Measurements from ENCODE around the gene OSBPL2.

Gene OSBPL2

GRCh38 chr20:62332989-62333819, 94.9 kb downstream of the OSBPL2 start:
- Histone ChIP-seq H3K27me3 (ENCODE audit: control insufficient read depth, insufficient read depth, low read length, poor library complexity, severe bottlenecking) (no peaks in the 10 kb centered on the region), H3K4me3 (ENCODE audit: insufficient read depth, low read depth, low read length) (no peak overlapping the region), H3K4me1 (ENCODE audit: control insufficient read depth, insufficient read depth, low read length) (no peaks in the 10 kb centered on the region), H3K27ac (ENCODE audit: insufficient read depth, low read depth, low read length, poor library complexity, severe bottlenecking) (no peak overlapping the region), H3K9me3 (ENCODE audit: control insufficient read depth, low read length) (no peaks in the 10 kb centered on the region), H3K36me3 (ENCODE audit: control insufficient read depth, insufficient read depth, low read length) (peaks cover 44% of the 10 kb centered on the region)
- 96 to 97% methylated on average over 34 of the region's 34 CpGs for WGBS, 2 experiments

GRCh38 chr20:62333820-62334595, 95.7 kb downstream of the OSBPL2 start:
- peaks cover 41% of the 10 kb centered on the region for H3K36me3 ChIP-seq (ENCODE audit: control insufficient read depth, insufficient read depth, low read length)
- no peaks in the 10 kb centered on the region for H3K9me3 ChIP-seq (ENCODE audit: control insufficient read depth, low read length)
- no peak overlapping the region for H3K4me3 ChIP-seq (ENCODE audit: insufficient read depth, low read depth, low read length)
- no peaks in the 10 kb centered on the region for H3K27me3 ChIP-seq (ENCODE audit: control insufficient read depth, insufficient read depth, low read length, poor library complexity, severe bottlenecking)
- H3K4me1 ChIP-seq (ENCODE audit: control insufficient read depth, insufficient read depth, low read length), result no peaks in the 10 kb centered on the region
- 90 to 93% methylated on average over 36 to 37 of the region's 37 CpGs for WGBS, 2 experiments
- H3K27ac ChIP-seq (ENCODE audit: insufficient read depth, low read depth, low read length, poor library complexity, severe bottlenecking), result no peak overlapping the region

- Histone ChIP-seq H3K36me3 (ENCODE audit: control insufficient read depth, insufficient read depth, low read length) (peaks cover 36% of the 10 kb centered on the region), H3K4me1 (ENCODE audit: control insufficient read depth, insufficient read depth, low read length) (no peaks in the 10 kb centered on the region), H3K27me3 (ENCODE audit: control insufficient read depth, insufficient read depth, low read length, poor library complexity, severe bottlenecking) (no peaks in the 10 kb centered on the region), H3K27ac (ENCODE audit: insufficient read depth, low read depth, low read length, poor library complexity, severe bottlenecking) (no peak overlapping the region), H3K9me3 (ENCODE audit: control insufficient read depth, low read length) (no peaks in the 10 kb centered on the region), H3K4me3 (ENCODE audit: insufficient read depth, low read depth, low read length) (no peak overlapping the region)
- WGBS, 2 experiments, result 92 to 95% methylated on average over 13 of the region's 13 CpGs
These were observed 96.6 kb downstream of the OSBPL2 start for GRCh38 chr20:62334881-62335280.

- H3K36me3 ChIP-seq (ENCODE audit: control insufficient read depth, insufficient read depth, low read length), result peaks cover 38% of the 10 kb centered on the region
- H3K4me3 ChIP-seq (ENCODE audit: insufficient read depth, low read depth, low read length), result no peak overlapping the region
- 93 to 94% methylated on average over 6 of the region's 6 CpGs for WGBS, 2 experiments
- H3K9me3 ChIP-seq (ENCODE audit: control insufficient read depth, low read length), result no peaks in the 10 kb centered on the region
- H3K27me3 ChIP-seq (ENCODE audit: control insufficient read depth, insufficient read depth, low read length, poor library complexity, severe bottlenecking), result no peaks in the 10 kb centered on the region
- H3K4me1 ChIP-seq (ENCODE audit: control insufficient read depth, insufficient read depth, low read length), result no peaks in the 10 kb centered on the region
- H3K27ac ChIP-seq (ENCODE audit: insufficient read depth, low read depth, low read length, poor library complexity, severe bottlenecking), result no peak overlapping the region
These were observed 97.2 kb downstream of the OSBPL2 start for GRCh38 chr20:62335532-62335931.

- Histone ChIP-seq H3K4me3 (ENCODE audit: insufficient read depth, low read depth, low read length) (no peak overlapping the region), H3K27ac (ENCODE audit: insufficient read depth, low read depth, low read length, poor library complexity, severe bottlenecking) (no peak overlapping the region), H3K9me3 (ENCODE audit: control insufficient read depth, low read length) (no peaks in the 10 kb centered on the region), H3K4me1 (ENCODE audit: control insufficient read depth, insufficient read depth, low read length) (no peaks in the 10 kb centered on the region), H3K27me3 (ENCODE audit: control insufficient read depth, insufficient read depth, low read length, poor library complexity, severe bottlenecking) (no peaks in the 10 kb centered on the region), H3K36me3 (ENCODE audit: control insufficient read depth, insufficient read depth, low read length) (peaks cover 37% of the 10 kb centered on the region)
- 93 to 94% methylated on average over 11 of the region's 11 CpGs for WGBS, 2 experiments
These were observed 98.0 kb downstream of the OSBPL2 start for GRCh38 chr20:62336329-62336728.

GRCh38 chr20:62336775-62337557, 98.6 kb downstream of the OSBPL2 start:
- Histone ChIP-seq H3K4me1 (ENCODE audit: control insufficient read depth, insufficient read depth, low read length) (no peaks in the 10 kb centered on the region), H3K4me3 (ENCODE audit: insufficient read depth, low read depth, low read length) (no peak overlapping the region), H3K36me3 (ENCODE audit: control insufficient read depth, insufficient read depth, low read length) (peaks cover 34% of the 10 kb centered on the region), H3K9me3 (ENCODE audit: control insufficient read depth, low read length) (no peaks in the 10 kb centered on the region), H3K27ac (ENCODE audit: insufficient read depth, low read depth, low read length, poor library complexity, severe bottlenecking) (no peak overlapping the region), H3K27me3 (ENCODE audit: control insufficient read depth, insufficient read depth, low read length, poor library complexity, severe bottlenecking) (no peaks in the 10 kb centered on the region)
- 95 to 96% methylated on average over 53 of the region's 53 CpGs for WGBS, 2 experiments

GRCh38 chr20:62337558-62338293, 99.4 kb downstream of the OSBPL2 start:
- no peaks in the 10 kb centered on the region for H3K4me1 ChIP-seq (ENCODE audit: control insufficient read depth, insufficient read depth, low read length)
- no peaks in the 10 kb centered on the region for H3K9me3 ChIP-seq (ENCODE audit: control insufficient read depth, low read length)
- H3K36me3 ChIP-seq (ENCODE audit: control insufficient read depth, insufficient read depth, low read length), result peaks cover 28% of the 10 kb centered on the region
- 95 to 97% methylated on average over 34 of the region's 34 CpGs for WGBS, 2 experiments
- H3K4me3 ChIP-seq (ENCODE audit: insufficient read depth, low read depth, low read length), result no peak overlapping the region
- no peaks in the 10 kb centered on the region for H3K27me3 ChIP-seq (ENCODE audit: control insufficient read depth, insufficient read depth, low read length, poor library complexity, severe bottlenecking)
- H3K27ac ChIP-seq (ENCODE audit: insufficient read depth, low read depth, low read length, poor library complexity, severe bottlenecking), result no peak overlapping the region

- Histone ChIP-seq H3K36me3 (ENCODE audit: control insufficient read depth, insufficient read depth, low read length) (peaks cover 23% of the 10 kb centered on the region), H3K4me3 (ENCODE audit: insufficient read depth, low read depth, low read length) (no peak overlapping the region), H3K27me3 (ENCODE audit: control insufficient read depth, insufficient read depth, low read length, poor library complexity, severe bottlenecking) (no peaks in the 10 kb centered on the region), H3K9me3 (ENCODE audit: control insufficient read depth, low read length) (no peaks in the 10 kb centered on the region), H3K4me1 (ENCODE audit: control insufficient read depth, insufficient read depth, low read length) (no peaks in the 10 kb centered on the region), H3K27ac (ENCODE audit: insufficient read depth, low read depth, low read length, poor library complexity, severe bottlenecking) (no peak overlapping the region)
- WGBS, 2 experiments, result 95% methylated on average over 16 of the region's 16 CpGs
These were observed 99.9 kb downstream of the OSBPL2 start for GRCh38 chr20:62338294-62338620.

GRCh38 chr20:62339647-62340062, 101.3 kb downstream of the OSBPL2 start:
- Histone ChIP-seq H3K9me3 (ENCODE audit: control insufficient read depth, low read length) (no peaks in the 10 kb centered on the region), H3K4me3 (ENCODE audit: insufficient read depth, low read depth, low read length) (no peak overlapping the region), H3K27ac (ENCODE audit: insufficient read depth, low read depth, low read length, poor library complexity, severe bottlenecking) (no peak overlapping the region), H3K4me1 (ENCODE audit: control insufficient read depth, insufficient read depth, low read length) (no peaks in the 10 kb centered on the region), H3K27me3 (ENCODE audit: control insufficient read depth, insufficient read depth, low read length, poor library complexity, severe bottlenecking) (no peaks in the 10 kb centered on the region), H3K36me3 (ENCODE audit: control insufficient read depth, insufficient read depth, low read length) (peaks cover 21% of the 10 kb centered on the region)
- WGBS, 2 experiments, result 89 to 90% methylated on average over 14 of the region's 14 CpGs

Measured in ectodermal cell (in vitro differentiated cells).